GM12878 (cell line): ENCODE measurements around the gene ANKDD1B. TPM values are rescaled to one million over a fixed set of nuclear protein-coding genes. Genes with fewer than 3 reads are reported as not detected.

Experiments used
- ATAC-seq: fragments of 200-7000 bp; cut with Tn5 transposase; 3 replicates; pipeline ENCODE4 v1.9.1; 2020; ENCODE audit warnings: mild to moderate bottlenecking, moderate library complexity
- BruUV-seq: library from RNA; stranded (reverse); fragments of 400-500 nt; replicated peaks from 2 replicates; lab custom pipeline; 2021; lab: Mats Ljungman, UMichigan
- CTCF ChIA-PET: fragments of 300-600 bp; sonication (Branson Sonifier 250); formaldehyde crosslinking; extraction: SDS; loops from one replicate; lab custom pipeline; 2021; ENCODE audit warnings: inconsistent platforms; lab: Yijun Ruan, JAX
- POLR2A ChIA-PET: fragments of 350-600 bp; formaldehyde crosslinking; extraction: SDS; loops from one replicate; lab custom pipeline; 2021; ENCODE audit warnings: inconsistent platforms; lab: Charles Lee
- RAD21 ChIA-PET: fragments of 300-600 bp; sonication (Branson Sonifier 250); formaldehyde crosslinking; loops from one replicate; lab custom pipeline; 2023; ENCODE audit warnings: antibody characterized with exemption; ENCODE audit not compliant: unreplicated experiment; lab: Charles Lee
- SMC1A ChIA-PET: fragments of 300-600 bp; sonication (Branson Sonifier 250); formaldehyde crosslinking; loops from one replicate; lab custom pipeline; 2023; ENCODE audit not compliant: unreplicated experiment, uncharacterized antibody; lab: Charles Lee
- DNase-seq: peaks from one replicate; pipeline ENCODE4 v3.0.0-alpha.2; 2011; ENCODE audit warnings: low read depth, low spot score
- FAIRE-seq: peaks from 3 replicates; lab custom pipeline; 2011; peaks lifted over from hg19 to GRCh38; lab: Jason Lieb, UNC
- H2AFZ ChIP-seq: 2 replicates; pipeline ENCODE4 v1.6.0; 2011; ENCODE audit warnings: low read depth, low read length, control low read depth; ENCODE audit not compliant: control insufficient read depth
- H3K27ac ChIP-seq: 2 replicates; pipeline ENCODE4 v1.5.1; 2011; ENCODE audit warnings: control low read depth; ENCODE audit not compliant: control insufficient read depth, insufficient read depth
- H3K27me3 ChIP-seq, 2 experiments: replicated peaks in 1 of 2; 2 replicates each; pipeline versions ENCODE4 v1.6.0 to v1.6.1; 2011; ENCODE audit warnings: low read length in 1 of 2; ENCODE audit not compliant: control insufficient read depth in 2 of 2, insufficient read depth in 2 of 2
- H3K36me3 ChIP-seq, 2 experiments: 2 replicates each; pipeline ENCODE4 v1.5.1; 2011; ENCODE audit warnings: low read length in 1 of 2; ENCODE audit not compliant: control insufficient read depth in 2 of 2, insufficient read depth in 2 of 2
- H3K4me1 ChIP-seq: 2 replicates; pipeline ENCODE4 v1.6.1; 2011; ENCODE audit warnings: mild to moderate bottlenecking, low read length, moderate library complexity, mixed read lengths; ENCODE audit not compliant: control insufficient read depth, insufficient read depth
- H3K4me2 ChIP-seq: 2 replicates; pipeline ENCODE4 v1.6.0; 2011; ENCODE audit warnings: control low read depth; ENCODE audit not compliant: control insufficient read depth, insufficient read depth
- H3K4me3 ChIP-seq: fragments of 200-600 bp; sonication (generic); 2 replicates; pipeline ENCODE4 v1.5.1; 2016
- H3K79me2 ChIP-seq: 2 replicates; pipeline ENCODE4 v1.6.0; 2011; ENCODE audit warnings: low read length; ENCODE audit not compliant: control insufficient read depth, insufficient read depth
- H3K9ac ChIP-seq: 2 replicates; pipeline ENCODE4 v1.8.0; 2011; ENCODE audit warnings: low read length, control low read depth, mixed read lengths; ENCODE audit not compliant: control insufficient read depth, insufficient read depth
- H3K9me3 ChIP-seq: replicated peaks from 3 replicates; pipeline ENCODE4 v1.5.1; 2011; ENCODE audit warnings: mild to moderate bottlenecking, low read length; ENCODE audit not compliant: control insufficient read depth, insufficient read depth
- H4K20me1 ChIP-seq: 2 replicates; pipeline ENCODE4 v1.6.0; 2011; ENCODE audit not compliant: control insufficient read depth, insufficient read depth
- ATF7 ChIP-seq: fragments of 450-650 bp; IDR thresholded peaks from 2 replicates; pipeline ENCODE4 v1.6.1; 2016; ENCODE audit warnings: low read depth, mild to moderate bottlenecking
- CBFB ChIP-seq: IDR thresholded peaks from 2 replicates; pipeline ENCODE4 v1.6.1; 2016; ENCODE audit warnings: antibody characterized with exemption, low read depth
- CHD1 ChIP-seq: IDR thresholded peaks from 2 replicates; pipeline ENCODE4 v1.6.1; 2012; ENCODE audit warnings: low read depth, low read length, improper control_type of control experiment
- EED ChIP-seq: sonication (generic); IDR thresholded peaks from 2 replicates; pipeline ENCODE4 v1.6.1; 2016; ENCODE audit warnings: antibody characterized with exemption, low read depth
- EGR1 ChIP-seq, 2 experiments: IDR thresholded peaks; 1 replicate in 1 of 2; 2 replicates in 1 of 2; pipeline ENCODE4 v1.6.1; 2011 to 2012; ENCODE audit warnings: low read depth in 2 of 2, low read length in 2 of 2, borderline replicate concordance in 1 of 2, mild to moderate bottlenecking in 1 of 2, moderate library complexity in 1 of 2
- EP300 ChIP-seq, 2 experiments: fragments of 150-350 bp in 1 of 2; IDR thresholded peaks; 2 replicates each; pipeline ENCODE4 v1.6.1; 2011 to 2012; ENCODE audit warnings: low read depth in 2 of 2, low read length in 2 of 2, borderline replicate concordance in 1 of 2, improper control_type of control experiment in 1 of 2, inconsistent platforms in 1 of 2; ENCODE audit not compliant: control insufficient read depth in 1 of 2
- ETV6 ChIP-seq, 2 experiments: fragments of 450-650 bp in 1 of 2; IDR thresholded peaks in 1 of 2; conservative IDR thresholded peaks in 1 of 2; 2 replicates each; pipeline ENCODE4 v1.6.1; 2014; ENCODE audit warnings: antibody characterized with exemption in 1 of 2, borderline replicate concordance in 1 of 2, low read depth in 1 of 2, mild to moderate bottlenecking in 1 of 2, moderate library complexity in 1 of 2
- EZH2 ChIP-seq: IDR thresholded peaks from 2 replicates; pipeline ENCODE4 v1.6.1; 2012; ENCODE audit warnings: low read depth, mild to moderate bottlenecking, control low read depth, inconsistent platforms, low read length, borderline replicate concordance; ENCODE audit not compliant: control insufficient read depth
- FOXK2 ChIP-seq: fragments of 450-650 bp; IDR thresholded peaks from 2 replicates; pipeline ENCODE4 v1.6.1; 2017; ENCODE audit warnings: mild to moderate bottlenecking, moderate library complexity
- FOXM1 ChIP-seq: IDR thresholded peaks from 2 replicates; pipeline ENCODE4 v1.6.1; 2012; ENCODE audit warnings: low read depth, mild to moderate bottlenecking, inconsistent platforms, low read length, moderate library complexity
- GABPA ChIP-seq: IDR thresholded peaks from 2 replicates; pipeline ENCODE4 v1.6.1; 2014; ENCODE audit warnings: antibody characterized with exemption, low read depth, mild to moderate bottlenecking, inconsistent platforms
- GATAD2B ChIP-seq: fragments of 450-650 bp; conservative IDR thresholded peaks from 2 replicates; pipeline ENCODE4 v1.6.1; 2017; ENCODE audit warnings: low read depth, mild to moderate bottlenecking, moderate library complexity
- IKZF1 ChIP-seq: fragments of 450-650 bp; conservative IDR thresholded peaks from 2 replicates; pipeline ENCODE4 v1.6.1; 2017; ENCODE audit warnings: antibody characterized with exemption, mild to moderate bottlenecking
- IKZF2 ChIP-seq, 2 experiments: fragments of 450-650 bp; IDR thresholded peaks; 2 replicates each; pipeline ENCODE4 v1.6.1; 2017; ENCODE audit warnings: mild to moderate bottlenecking in 2 of 2, moderate library complexity in 2 of 2
- IRF4 ChIP-seq: IDR thresholded peaks from 2 replicates; pipeline ENCODE4 v1.6.1; 2011; ENCODE audit warnings: low read depth, low read length
- JUNB ChIP-seq: IDR thresholded peaks from 2 replicates; pipeline ENCODE4 v1.6.1; 2016; ENCODE audit warnings: antibody characterized with exemption, mild to moderate bottlenecking
- KAT2A ChIP-seq: conservative IDR thresholded peaks from 2 replicates; pipeline ENCODE4 v1.6.1; 2011; ENCODE audit warnings: low read depth, low read length; ENCODE audit not compliant: control insufficient read depth
- MYC ChIP-seq: IDR thresholded peaks from 2 replicates; pipeline ENCODE4 v1.6.1; 2011; ENCODE audit warnings: mild to moderate bottlenecking, low read length, moderate library complexity, inconsistent platforms; ENCODE audit not compliant: insufficient read depth, insufficient replicate concordance, insufficient read length, severe bottlenecking
- NFIC ChIP-seq: IDR thresholded peaks from 2 replicates; pipeline ENCODE4 v1.6.1; 2012; ENCODE audit warnings: low read depth, mild to moderate bottlenecking, inconsistent platforms, low read length, moderate library complexity
- POLR2AphosphoS5 ChIP-seq: IDR thresholded peaks from 2 replicates; pipeline ENCODE4 v1.6.1; 2011; ENCODE audit warnings: mild to moderate bottlenecking, low read length, inconsistent platforms
- SPI1 ChIP-seq: IDR thresholded peaks from 2 replicates; pipeline ENCODE4 v1.6.1; 2011; ENCODE audit warnings: low read depth, mild to moderate bottlenecking, low read length, moderate library complexity, borderline replicate concordance; ENCODE audit not compliant: insufficient read depth
- SREBF1 ChIP-seq: IDR thresholded peaks from 2 replicates; pipeline ENCODE4 v1.6.1; 2012; ENCODE audit warnings: mild to moderate bottlenecking, low read length
- TCF3 ChIP-seq: IDR thresholded peaks from 2 replicates; pipeline ENCODE4 v1.6.1; 2012; ENCODE audit warnings: low read depth, mild to moderate bottlenecking, low read length, borderline replicate concordance; ENCODE audit not compliant: insufficient read depth
- ZBED1 ChIP-seq: IDR thresholded peaks from 2 replicates; pipeline ENCODE4 v1.6.1; 2016; ENCODE audit warnings: borderline replicate concordance
- ZSCAN29 ChIP-seq: fragments of 450-650 bp; IDR thresholded peaks from 2 replicates; pipeline ENCODE4 v1.6.1; 2017; ENCODE audit warnings: mild to moderate bottlenecking, moderate library complexity
- WGBS: methylation state at CpG from one replicate; pipeline ENCODE4 v1.1.6; 2016; ENCODE audit warnings: low lambda C conversion rate; ENCODE audit not compliant: insufficient replicate concordance, insufficient coverage; ENCODE audit errors: missing lambda C conversion rate; 5-methylcytosine and 5-hydroxymethylcytosine counted together
- in situ Hi-C: fragments of 300-500 bp; cut with MboI; formaldehyde crosslinking; loops from 9 replicates; pipeline ENCODE4 v1.14.3; 2018; ENCODE audit warnings: mixed read lengths
- intact Hi-C: fragments of 100-400 bp; cut with micrococcal nuclease; formaldehyde crosslinking; loops from one replicate; pipeline ENCODE4 v1.14.2; 2022; ENCODE audit not compliant: unreplicated experiment
- polyA plus RNA-seq, 11 experiments: library from polyadenylated mRNA; depleted of rRNA in 4 of 11; unstranded in 6 of 11; stranded (reverse) in 5 of 11; fragments of >200 nt; fragmentation: Nextera tagmentation in 4 of 11; fragmentation: Illumina TruSeq in 1 of 11; extraction: Ambion mirVana in 4 of 11; extraction: Trizol in 1 of 11; gene quantifications; 1 replicate in 1 of 11; 2 replicates in 10 of 11; pipeline versions ENCODE4 v1.2.1 to v1.2.3, GENCODE V29; 2011 to 2016; ENCODE audit warnings: inconsistent platforms in 2 of 11, missing spikeins in 2 of 11, low read depth in 1 of 11
- total RNA-seq, 4 experiments: library from RNA; depleted of rRNA in 3 of 4; stranded (reverse); fragments of >200 nt in 3 of 4; fragmentation: Illumina TruSeq in 1 of 4; extraction: Trizol in 1 of 4; gene quantifications; 2 replicates each; pipeline versions ENCODE4 v1.2.1 to v1.2.3, GENCODE V29; 2013 to 2021

ANKDD1B gene
- total and polyA plus RNA-seq, 10 of the 15 experiments (the other 5 are each of a cell fraction or from before 2014, with no cell fraction given): 0.34 to 2.4 (median 0.80) TPM

GRCh38 chr5:75660678-75661465, 49.6 kb downstream of the ANKDD1B start:
- Histone ChIP-seq H3K27ac (peak overlapping the region; percentile 38), H3K36me3 (no peaks in the 10 kb centered on the region), H4K20me1 (no peaks in the 10 kb centered on the region), H3K9me3 (no peaks in the 10 kb centered on the region), H3K9ac (no peak overlapping the region), H3K4me2 (peak overlapping the region; percentile 77), H2AFZ (peak overlapping the region; percentile 38), H3K27me3 (no peaks in the 10 kb centered on the region), H3K4me1 (peaks cover 11% of the 10 kb centered on the region; the same call in 1 of the 2 replicates), H3K4me3 (no peak overlapping the region), H3K79me2 (no peaks in the 10 kb centered on the region)
- in situ Hi-C loops: no loop called here
- FAIRE-seq (no peak), ATAC-seq (peak; percentile 86), DNase-seq (peak; percentile 48)
- ChIA-PET RAD21 (interaction anchor here (0.9 to 4.6 kb wide), 4 partner anchors 8 to 151 kb away, joined by 3 to 19 read pairs (median 6); no protein-coding TSS in a partner anchor), CTCF (interaction anchor here (0.7 to 2.4 kb wide), 5 partner anchors 8 to 596 kb away, joined by 3 to 13 read pairs (median 4); no protein-coding TSS in a partner anchor), POLR2A (interaction anchor here (0.6 kb wide), 1 partner anchor 53 kb away, joined by 3 read pairs; no protein-coding TSS in a partner anchor), SMC1A (interaction anchor here (1.0 to 2.9 kb wide), 7 partner anchors 8 to 151 kb away, joined by 3 to 16 read pairs (median 5); no protein-coding TSS in a partner anchor)
- BruUV-seq: no TSS peak
- WGBS: 70% methylated on average over 15 of the region's 16 CpGs
- intact Hi-C loops: loop anchor here (10.0 kb wide), 1 partner anchor 246 kb away; no protein-coding TSS in a partner anchor
- TF ChIP-seq TCF3: 0 out of 2 replicates have a peak, but pooled peaks have one; percentile 20
- TF ChIP-seq MYC: no peak
- no peak for TF ChIP-seq ZBED1
- TF ChIP-seq EP300 (IDR thresholded peaks at IDR 0.05; ENCODE audit: borderline replicate concordance in 1 of 2, control insufficient read depth in 1 of 2, low read depth in 2 of 2, low read length in 2 of 2): no peak
- TF ChIP-seq IKZF2 (IDR thresholded peaks at IDR 0.05): peak in 1 of 2 experiments; percentile 11; a peak in 3 of 4 replicates
- no peak for TF ChIP-seq SREBF1
- 0 out of 2 replicates have a peak, but pooled peaks have one; percentile 18 for TF ChIP-seq IKZF1
- no peak for TF ChIP-seq POLR2AphosphoS5
- TF ChIP-seq EED: peak; percentile 71
- TF ChIP-seq CBFB: no peak
- no peak for TF ChIP-seq EZH2
- peak; percentile 31 for TF ChIP-seq NFIC
- TF ChIP-seq EGR1 (IDR thresholded peaks at IDR 0.05; ENCODE audit: borderline replicate concordance in 1 of 2, low read depth in 2 of 2, low read length in 2 of 2): peak in 1 of 2 experiments; percentile 9; a peak in 1 of 3 replicates
- TF ChIP-seq ATF7: no peak
- TF ChIP-seq FOXK2: no peak
- no peak for TF ChIP-seq CHD1
- TF ChIP-seq ZSCAN29: no peak
- no peak for TF ChIP-seq KAT2A
- TF ChIP-seq ETV6 (conservative IDR thresholded peaks at IDR 0.05 in 1 of 2, IDR thresholded peaks at IDR 0.05 in 1 of 2; ENCODE audit: borderline replicate concordance in 1 of 2, low read depth in 1 of 2): 0 out of 4 replicates have a peak, but pooled peaks of 1 of the 2 experiments have one; percentile 9
- TF ChIP-seq IRF4: peak; percentile 51; the same call in 1 of the 2 replicates
- TF ChIP-seq SPI1: peak; percentile 75
- no peak for TF ChIP-seq GATAD2B
- no peak for TF ChIP-seq FOXM1
- TF ChIP-seq JUNB: peak; percentile 61
- TF ChIP-seq GABPA: no peak
